HG03280 (cell line): ENCODE measurements around the gene DOCK7.
"Not testable (repeated sequence)": the region's sequence is repeated elsewhere in the genome, so short reads cannot be mapped to it uniquely, and the experiment has no call there.

Source experiments
- ATAC-seq: cut with Tn5 transposase; IDR thresholded peaks from one replicate; pipeline ENCODE4 v1.9.1; 2021; ENCODE audit warnings: mild to moderate bottlenecking, moderate library complexity; ENCODE audit not compliant: unreplicated experiment

Gene DOCK7

DNA sequence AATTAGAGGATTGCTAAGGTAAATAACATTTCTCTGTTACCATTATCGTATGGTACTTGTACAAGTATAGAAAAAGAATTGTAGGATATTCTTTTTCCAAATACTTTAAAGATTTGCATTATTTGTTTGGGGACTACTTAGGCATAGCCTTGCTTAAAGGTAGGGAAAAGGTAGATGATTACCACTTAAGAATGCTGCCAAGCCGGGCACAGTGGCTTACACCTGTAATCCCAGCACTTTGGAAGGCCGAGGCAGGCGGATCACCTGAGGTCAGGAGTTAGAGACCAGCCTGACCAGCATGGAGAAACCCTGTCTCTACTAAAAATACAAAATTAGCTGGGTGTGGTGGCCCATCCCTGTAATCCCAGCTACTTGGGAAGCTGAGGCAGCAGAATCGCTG lies 10.0 kb upstream of the DOCK7 start:
- not testable (repeated sequence) for ATAC-seq

DNA sequence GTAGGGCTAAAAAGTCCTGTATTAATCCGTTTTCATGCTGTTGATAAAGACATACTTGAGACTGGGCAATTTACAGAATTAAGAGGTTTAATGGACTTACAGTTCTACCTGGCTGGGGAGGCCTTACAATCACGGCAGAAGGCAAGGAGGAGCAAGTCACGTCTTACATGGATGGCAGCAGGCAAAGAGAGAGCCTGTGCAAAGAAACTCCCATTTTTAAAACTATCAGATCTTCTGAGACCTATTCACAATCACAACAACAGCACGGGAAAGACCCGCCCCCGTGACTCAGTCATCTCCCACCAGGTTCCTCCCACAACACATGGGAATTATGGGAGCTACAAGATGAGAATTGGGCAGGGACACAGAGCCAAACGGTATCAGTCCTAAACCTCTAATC lies 6.3 kb upstream of the DOCK7 start:
- ATAC-seq = not testable (repeated sequence)

DNA sequence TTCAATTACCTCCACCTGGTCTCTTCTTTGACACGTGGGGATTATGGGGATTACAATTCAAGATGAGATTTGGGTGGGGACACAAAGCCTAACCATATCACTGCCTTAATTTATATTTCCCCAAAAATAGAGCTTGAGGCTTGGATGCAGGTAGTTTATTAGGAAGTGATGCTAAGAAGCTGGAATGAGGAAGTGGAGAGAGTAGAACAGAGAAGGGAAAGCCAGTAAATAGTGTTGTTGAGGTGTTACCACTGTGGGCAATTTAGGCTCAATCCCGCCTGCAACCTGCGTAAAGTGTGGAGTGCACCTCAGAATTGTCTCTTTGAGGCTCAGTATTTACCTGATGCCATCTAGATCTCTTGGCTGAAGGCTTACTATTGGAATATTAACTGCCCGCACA lies 4.9 kb upstream of the DOCK7 start:
- ATAC-seq = no peak

- ATAC-seq = no peak
Measured at GRCh38 chr1:62691062-62691844, 3.1 kb upstream of the DOCK7 start.

GRCh38 chr1:62689524-62689923 lies 1.3 kb upstream of the DOCK7 start:
- ATAC-seq = no peak

DNA sequence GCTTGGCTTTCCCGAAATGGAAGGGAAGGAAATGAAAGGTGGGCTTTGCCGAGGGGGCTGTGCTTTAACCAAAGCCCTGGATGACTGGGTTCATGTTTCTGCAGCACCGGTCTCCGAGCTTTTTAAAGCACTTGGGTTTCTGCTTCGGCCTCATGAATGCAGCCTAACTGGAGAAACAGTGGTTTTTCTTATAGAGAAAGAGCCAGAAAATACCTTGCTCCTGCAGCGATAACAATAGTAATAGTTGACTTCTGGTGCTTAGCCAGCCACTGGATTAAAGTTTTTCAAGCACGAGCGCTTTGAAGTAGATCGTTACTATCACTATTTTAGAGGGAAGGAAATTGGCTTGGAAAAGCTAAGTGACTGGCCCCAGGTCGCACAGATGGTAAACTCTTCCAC lies 500 bp upstream of the DOCK7 start:
- peak; percentile 1 for ATAC-seq

DNA sequence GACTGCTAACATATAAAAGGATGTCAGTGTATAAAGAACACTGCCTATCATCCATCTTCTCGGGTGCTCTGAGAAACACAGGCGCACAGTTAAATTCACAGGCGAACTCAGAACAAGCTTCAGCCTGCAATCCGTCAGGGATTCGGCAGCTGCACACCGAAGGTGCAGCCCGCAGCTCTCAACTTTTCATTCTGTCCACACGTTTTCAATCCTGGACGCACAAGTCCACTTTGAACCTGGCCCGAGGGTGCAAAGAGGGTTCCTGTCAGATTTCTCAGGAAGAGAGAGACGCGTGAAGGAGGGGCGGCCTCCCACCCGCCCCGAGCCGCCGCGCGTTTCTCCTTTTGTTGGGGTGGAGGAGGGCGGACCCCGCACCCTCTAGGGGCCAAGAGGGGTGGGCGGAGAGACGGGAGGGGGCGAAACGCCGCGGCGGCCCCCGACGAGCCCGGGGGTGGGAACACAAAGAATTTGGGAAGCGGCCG lies 724 bp downstream of the DOCK7 start:
- ATAC-seq = peak; percentile 31

- no peak for ATAC-seq
Measured at GRCh38 chr1:62686822-62687221, 1.4 kb downstream of the DOCK7 start.

GRCh38 chr1:62685431-62685859 lies 2.7 kb downstream of the DOCK7 start:
- ATAC-seq = no peak

DNA sequence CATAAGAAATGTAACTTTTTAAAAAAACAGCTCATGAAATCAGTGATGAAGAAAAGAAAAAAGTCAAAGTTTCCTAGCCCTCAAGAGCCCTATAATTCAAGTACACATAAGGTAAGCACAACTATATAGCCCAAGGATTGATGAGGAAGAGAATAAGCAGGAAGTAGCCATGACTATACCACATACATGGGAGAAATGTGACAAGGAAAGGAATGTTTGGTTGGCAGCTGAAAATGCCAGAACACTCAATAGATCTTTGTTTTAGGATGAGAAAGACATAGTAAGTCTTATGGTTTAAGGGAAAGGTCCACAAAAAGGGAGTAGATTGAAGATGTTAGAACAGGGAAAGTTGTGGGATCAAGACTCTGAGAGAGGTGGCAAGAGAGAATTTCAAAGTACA lies 5.7 kb downstream of the DOCK7 start:
- no peak for ATAC-seq

DNA sequence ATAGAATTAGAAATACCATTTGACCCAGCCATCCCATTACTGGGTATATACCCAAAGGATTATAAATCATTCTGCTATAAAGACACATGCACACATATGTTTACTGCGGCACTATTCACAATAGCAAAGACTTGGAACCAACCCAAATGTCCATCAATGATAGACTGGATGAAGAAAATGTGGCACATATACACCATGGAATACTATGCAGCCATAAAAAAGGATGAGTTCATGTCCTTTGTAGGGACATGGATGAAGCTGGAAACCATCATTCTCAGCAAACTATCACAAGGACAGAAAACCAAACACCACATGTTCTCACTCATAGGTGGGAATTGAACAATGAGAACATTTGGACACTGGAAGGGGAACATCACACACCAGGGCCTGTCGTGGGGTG lies 7.2 kb downstream of the DOCK7 start:
- ATAC-seq = not testable (repeated sequence)

- ATAC-seq = not testable (repeated sequence)
Measured at GRCh38 chr1:62677822-62678221, 10.4 kb downstream of the DOCK7 start.

DNA sequence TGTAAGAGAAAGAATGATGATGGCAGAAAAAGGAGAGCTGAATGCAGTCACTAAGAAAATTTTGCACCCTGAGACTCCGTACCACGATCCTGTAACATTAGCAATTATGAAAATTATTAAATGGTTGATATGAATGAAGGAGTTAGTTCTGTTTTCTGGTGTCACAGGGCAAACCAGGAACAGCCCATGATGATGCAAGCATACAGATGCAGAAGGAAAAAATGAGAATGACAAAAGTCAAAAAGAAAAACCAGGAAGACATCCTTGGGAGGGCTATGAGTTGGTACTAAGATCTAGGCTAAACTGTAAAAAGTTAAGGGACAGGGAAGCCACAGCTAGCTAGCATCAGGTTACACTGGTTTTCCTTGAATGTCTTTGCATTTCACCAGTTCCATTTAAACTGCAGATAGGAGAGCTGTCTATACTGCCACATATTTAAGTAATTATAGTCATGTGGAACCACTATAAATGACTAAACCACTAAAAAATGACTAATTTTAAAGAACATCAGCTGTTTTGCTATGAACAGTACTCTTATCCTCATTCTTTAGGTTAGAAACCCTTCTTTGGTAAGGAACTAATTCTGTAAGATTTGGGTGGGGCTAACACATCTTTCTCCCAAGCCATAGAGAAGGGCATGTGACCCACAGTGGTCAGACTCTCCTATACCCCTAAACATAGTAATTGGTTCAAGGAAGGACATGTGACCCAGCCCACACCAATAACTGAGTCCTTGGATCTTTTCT lies 11.4 kb downstream of the DOCK7 start:
- ATAC-seq = no peak

GRCh38 chr1:62673629-62674028 lies 14.6 kb downstream of the DOCK7 start:
- no peak for ATAC-seq

- ATAC-seq = no peak
Measured at GRCh38 chr1:62672029-62672428, 16.2 kb downstream of the DOCK7 start.

GRCh38 chr1:62654744-62655143 lies 33.4 kb downstream of the DOCK7 start:
- no peak for ATAC-seq

GRCh38 chr1:62652387-62652786 lies 35.8 kb downstream of the DOCK7 start:
- ATAC-seq = no peak

DNA sequence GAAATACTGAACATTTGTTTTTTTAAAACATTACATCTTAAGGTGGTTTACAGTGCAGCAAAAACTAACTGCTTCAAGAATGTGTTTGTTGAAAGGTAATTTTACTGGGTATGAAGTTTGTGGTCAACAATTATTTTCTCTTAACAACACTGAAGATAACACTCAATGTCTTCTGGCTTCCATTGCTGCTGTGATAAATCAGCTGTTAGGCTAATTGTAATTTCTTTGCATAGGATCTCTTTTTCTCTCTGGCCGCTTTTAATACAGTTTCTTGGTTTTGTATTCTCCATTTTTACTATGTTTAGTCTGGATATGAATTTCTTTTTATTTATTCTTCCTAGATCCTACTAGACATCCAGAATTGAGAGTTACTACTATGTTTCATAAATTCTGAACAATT lies 44.9 kb downstream of the DOCK7 start:
- no peak for ATAC-seq

DNA sequence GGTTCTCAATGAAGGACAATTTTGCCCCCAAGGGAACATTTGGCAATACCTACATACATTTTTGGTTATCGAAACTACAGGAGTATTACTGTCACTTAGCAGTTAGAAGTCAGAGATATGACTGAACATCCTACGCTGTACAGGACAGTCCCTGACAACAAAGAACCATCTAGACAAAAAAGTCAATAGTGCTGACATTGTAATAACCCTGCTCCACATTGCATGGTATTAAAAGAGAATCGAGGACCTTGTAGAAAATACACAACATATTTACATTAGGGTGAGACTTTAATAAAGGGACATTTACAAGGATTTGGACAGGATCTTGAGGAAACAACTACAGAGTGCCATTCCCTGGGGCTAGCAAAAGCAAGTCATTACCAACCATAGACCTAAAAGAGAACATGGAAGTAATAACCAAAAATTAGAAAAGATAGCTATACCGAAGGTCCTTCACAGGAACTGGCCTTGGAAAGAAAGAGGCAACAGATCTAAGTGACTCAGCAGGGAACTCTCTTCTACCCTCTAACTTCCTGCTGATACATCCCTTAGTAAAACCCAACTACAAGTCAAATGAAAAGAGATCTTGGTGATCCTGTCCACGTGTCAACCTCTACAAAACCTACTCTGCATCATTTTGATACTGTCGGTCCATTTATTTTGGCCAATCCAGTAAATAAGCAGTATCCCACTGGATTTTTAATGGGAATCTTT lies 50.6 kb downstream of the DOCK7 start:
- ATAC-seq = no peak

- ATAC-seq = no peak
Measured at GRCh38 chr1:62628506-62628905, 59.7 kb downstream of the DOCK7 start.

DNA sequence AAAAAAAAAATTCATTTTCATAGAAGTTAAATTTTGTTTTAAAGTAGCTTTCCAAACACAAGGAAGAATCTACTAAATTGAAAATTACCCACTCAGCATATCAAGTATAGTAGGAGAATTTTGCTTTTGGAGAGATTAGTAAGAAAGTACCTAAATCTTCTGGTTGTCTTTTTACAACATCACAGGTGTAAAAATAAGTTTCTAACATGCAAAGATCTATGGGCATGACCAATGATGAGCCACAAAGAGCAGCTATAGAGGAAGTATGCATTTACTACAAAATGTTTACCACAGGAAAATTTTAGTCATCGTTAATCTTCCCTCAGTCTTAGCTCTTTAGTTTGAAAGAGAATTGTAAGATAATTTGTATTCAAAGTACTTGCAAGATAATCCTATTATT lies 62.8 kb downstream of the DOCK7 start:
- ATAC-seq = no peak

DNA sequence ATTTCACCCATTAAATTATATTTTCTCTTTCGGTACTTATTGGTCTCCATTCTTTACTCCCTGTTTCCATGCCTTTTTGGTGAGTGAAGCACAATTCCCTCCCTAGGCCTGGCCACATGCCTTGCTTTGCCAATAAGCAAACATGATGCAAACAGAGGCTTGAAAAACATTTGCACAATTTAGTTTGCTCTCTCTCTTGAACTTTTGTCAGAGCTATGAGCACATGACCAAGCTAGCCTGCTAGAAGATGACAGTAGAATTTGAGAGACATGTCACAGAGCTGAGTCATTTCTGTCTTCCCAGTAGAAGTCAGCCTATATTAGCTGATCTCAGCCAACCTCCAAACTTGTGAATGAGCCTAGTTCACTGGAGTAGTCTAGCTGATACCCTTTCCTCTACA lies 66.3 kb downstream of the DOCK7 start:
- ATAC-seq = peak; percentile 93
